Erythroblast (primary cell): Measurements from ENCODE around the gene ZNF500.

Experiments
- GATA1 ChIP-seq: IDR thresholded peaks from 2 replicates; pipeline ENCODE4 v1.6.1; 2011; ENCODE audit warnings: low read depth, mild to moderate bottlenecking, control low read depth, low read length, moderate library complexity
- POLR2A ChIP-seq: IDR thresholded peaks from 2 replicates; pipeline ENCODE4 v1.6.1; 2011; ENCODE audit warnings: mild to moderate bottlenecking, low read length

DNA sequence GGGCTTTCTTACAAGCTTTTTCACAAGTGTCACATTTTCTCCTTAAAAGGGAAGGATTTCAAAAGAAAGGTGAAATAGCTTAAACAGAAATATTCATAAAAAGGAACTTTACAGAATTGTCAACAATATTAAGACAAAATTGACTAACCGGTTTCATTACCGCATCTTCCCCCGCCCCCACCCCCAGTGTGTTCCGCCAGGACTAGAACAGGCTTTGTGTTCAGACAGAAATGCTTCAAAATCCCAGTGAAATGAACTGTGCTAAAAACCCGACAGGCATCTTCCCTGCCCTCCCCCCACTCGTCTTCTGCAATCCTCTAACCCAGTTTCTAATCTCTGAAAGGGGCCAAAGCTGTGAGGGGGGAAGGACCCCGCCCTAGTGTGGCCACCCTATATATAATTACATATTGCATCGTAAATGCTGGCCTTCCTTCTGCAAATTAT lies 36.5 kb upstream of the ZNF500 start:
- TF ChIP-seq POLR2A = no peak
- TF ChIP-seq GATA1 = no peak
